RCC 7860 (cell line): ENCODE data around the gene NHEJ1.

Experiments used
- DNase-seq: peaks from one replicate; pipeline ENCODE4 v3.0.0-alpha.2; 2015; ENCODE audit warnings: low spot score
- FAIRE-seq: peaks from 2 replicates; lab custom pipeline; 2012; peaks lifted over from hg19 to GRCh38; lab: Jason Lieb, UNC

NHEJ1 gene

GRCh38 chr2:219034823-219035222, 125.8 kb downstream of the NHEJ1 start:
- FAIRE-seq (no peak), DNase-seq (no peak)

GRCh38 chr2:219032051-219032745, 128.4 kb downstream of the NHEJ1 start:
- FAIRE-seq (no peak), DNase-seq (no peak)

DNA sequence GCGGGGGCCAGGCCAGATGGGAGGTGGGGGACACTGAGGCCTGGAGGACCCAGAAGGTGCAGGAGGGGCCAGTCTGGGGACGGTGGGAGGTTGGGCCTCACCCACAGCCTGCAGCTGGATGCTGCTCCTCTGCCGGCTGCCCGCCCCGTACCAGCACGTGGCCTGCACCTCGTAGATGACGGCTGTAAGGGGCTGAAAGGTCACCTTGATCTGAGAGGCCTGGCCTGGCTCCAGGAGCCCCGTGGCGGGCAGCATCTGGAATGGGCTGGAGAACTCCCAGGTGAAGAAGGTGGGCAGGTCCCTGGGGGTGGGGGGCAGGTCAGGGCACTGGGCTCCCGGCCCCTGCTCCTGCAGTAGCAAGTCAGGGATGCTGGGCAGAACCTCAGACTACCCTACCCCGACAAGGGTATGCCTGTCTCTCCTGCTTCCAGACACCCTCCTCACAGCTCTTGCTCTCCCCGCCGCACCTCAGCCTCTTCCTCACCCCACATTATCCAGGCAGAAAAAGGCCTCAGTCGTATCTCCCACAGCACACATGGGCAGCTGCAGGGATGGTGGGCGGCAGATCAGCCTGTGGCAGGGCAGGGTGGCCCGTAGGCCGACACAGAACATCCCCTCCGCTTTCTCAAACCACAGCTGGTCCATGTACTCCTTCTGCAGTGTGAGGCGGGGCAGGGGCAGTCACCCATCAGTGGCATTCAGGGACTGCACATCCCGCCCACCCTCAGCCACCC, 129.4 kb downstream of the NHEJ1 start:
- FAIRE-seq (no peak), DNase-seq (no peak)

DNA sequence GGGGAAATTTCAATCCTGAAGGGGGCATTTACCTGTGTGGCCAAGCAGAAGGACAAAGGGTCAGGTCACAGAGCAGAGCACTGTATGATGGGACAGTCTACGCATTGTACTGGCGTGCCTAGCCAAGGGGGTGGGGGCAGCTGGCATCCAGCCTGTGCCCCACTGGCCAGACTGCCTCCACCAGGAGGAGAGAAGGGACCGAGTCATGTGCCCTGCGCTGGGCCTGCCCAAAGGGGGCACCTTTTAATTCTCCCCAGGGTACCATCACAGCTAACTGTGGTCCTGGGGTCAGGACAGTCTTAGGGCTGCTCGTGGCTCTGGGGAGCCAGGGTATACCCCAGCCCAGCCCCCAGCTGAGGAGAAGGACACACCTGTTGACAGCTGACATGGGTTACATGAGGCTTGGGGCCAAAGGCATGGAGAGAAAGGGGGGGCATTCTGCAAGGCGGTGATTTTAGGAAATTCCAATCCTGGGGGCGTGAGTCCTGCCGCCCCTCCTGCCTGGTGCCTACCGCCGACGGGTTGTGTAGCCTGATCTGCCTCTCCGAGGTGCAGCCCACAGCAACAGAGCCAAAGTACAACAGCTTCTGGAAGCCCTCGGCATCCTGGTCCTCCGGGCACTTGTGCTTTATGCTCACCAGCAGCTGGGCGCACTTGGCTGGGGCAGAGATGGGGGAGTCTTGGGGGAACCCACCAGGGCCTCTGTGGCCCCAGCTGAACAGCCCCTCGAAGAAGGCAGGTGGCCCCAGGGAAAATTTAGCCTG, 130.3 kb downstream of the NHEJ1 start:
- no peak for FAIRE-seq

DNA sequence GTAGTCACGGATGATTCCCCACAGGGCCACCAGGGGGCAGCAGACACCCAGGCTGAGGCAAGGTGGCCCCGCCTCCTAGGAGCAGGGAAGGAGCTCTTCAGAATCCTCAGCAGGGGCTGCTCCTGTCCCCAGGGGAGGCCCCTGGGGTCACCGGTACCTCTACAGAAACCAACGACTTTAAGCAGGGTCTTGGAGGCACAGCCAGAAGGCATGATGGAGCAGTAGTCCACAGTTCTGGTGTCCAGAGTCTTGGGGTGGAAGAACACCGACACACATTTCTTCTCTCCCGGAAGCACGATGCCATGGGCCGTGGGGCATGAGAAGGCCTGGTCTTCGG, 130.8 kb downstream of the NHEJ1 start:
- DNase-seq (peak; percentile 58), FAIRE-seq (no peak)

More for the DNA sequence above, 130.3 kb downstream of the NHEJ1 start:
- DNase-seq = no peak

DNA sequence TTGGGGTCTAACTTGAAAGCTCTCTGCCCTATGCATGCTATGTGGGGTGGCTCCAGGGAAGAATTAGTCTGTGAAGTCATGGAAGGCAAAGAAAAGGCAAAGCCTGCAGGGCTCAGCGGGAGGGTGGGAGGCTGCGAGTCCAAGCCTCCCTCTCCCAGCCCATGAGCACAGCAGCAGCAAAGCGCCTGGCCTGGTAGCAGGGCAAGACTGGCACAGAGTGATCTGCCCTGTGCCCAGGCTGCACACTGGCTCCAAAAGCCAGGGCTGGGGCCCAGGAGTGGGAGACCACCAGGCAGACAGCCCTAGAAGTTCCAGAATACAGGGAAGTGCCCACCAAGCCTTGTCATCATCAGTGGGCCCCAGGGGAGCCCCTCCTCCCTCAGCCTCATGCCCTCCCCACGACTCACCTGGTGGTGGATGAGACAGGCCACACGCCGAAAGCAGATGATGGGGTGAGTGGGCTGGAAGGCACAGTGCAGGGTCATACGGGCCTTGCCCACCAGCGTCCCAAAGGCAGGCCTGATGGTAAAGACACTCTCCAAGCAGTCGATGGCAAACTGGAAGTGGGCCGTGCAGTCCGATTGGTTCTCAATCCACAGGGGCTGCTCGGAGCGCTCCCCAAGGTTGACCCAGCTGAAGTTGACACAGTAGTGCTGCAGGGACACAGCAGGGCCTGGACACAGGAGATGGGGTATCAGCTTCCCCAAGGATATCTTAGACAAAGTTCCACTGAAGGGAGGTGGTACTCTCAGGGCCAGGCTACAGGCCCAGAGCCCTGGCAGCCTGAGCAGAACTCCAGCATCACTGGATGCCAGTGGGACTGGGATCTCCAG, 131.4 kb downstream of the NHEJ1 start:
- FAIRE-seq (no peak), DNase-seq (no peak)

- FAIRE-seq = no peak
These were observed 132.5 kb downstream of the NHEJ1 start for GRCh38 chr2:219028141-219028540.

DNA sequence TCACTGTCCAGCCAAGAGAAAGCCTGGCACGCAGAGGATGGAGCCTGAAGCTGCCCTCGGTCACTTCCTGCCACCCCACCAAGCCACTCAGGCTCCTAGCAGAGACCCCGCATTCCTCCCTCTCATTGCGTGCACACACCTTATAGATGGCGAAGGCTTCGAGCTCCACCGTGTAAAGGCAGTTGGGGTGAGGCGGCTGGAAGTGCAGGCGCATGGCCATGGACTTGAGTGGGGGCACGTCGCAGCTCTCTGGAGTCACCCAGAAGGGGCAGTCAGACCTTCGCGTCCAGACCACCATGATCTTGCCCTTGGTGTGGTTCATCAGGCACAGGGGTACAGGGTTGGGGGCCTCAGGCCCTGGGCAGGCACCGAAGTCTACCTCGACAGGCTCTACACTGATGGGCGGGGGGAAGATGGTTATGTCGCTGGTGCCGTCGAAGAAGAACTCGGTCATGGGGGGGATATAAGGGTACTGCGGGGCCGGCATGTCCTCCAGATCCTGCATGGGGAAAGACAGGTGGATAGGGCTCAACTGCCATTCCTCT, 133.0 kb downstream of the NHEJ1 start:
- no peak for FAIRE-seq
- no peak for DNase-seq

More at GRCh38 chr2:219028141-219028540, 132.5 kb downstream of the NHEJ1 start:
- no peak for DNase-seq

- no peak for FAIRE-seq
These were observed 133.7 kb downstream of the NHEJ1 start for GRCh38 chr2:219026946-219027345.

DNA sequence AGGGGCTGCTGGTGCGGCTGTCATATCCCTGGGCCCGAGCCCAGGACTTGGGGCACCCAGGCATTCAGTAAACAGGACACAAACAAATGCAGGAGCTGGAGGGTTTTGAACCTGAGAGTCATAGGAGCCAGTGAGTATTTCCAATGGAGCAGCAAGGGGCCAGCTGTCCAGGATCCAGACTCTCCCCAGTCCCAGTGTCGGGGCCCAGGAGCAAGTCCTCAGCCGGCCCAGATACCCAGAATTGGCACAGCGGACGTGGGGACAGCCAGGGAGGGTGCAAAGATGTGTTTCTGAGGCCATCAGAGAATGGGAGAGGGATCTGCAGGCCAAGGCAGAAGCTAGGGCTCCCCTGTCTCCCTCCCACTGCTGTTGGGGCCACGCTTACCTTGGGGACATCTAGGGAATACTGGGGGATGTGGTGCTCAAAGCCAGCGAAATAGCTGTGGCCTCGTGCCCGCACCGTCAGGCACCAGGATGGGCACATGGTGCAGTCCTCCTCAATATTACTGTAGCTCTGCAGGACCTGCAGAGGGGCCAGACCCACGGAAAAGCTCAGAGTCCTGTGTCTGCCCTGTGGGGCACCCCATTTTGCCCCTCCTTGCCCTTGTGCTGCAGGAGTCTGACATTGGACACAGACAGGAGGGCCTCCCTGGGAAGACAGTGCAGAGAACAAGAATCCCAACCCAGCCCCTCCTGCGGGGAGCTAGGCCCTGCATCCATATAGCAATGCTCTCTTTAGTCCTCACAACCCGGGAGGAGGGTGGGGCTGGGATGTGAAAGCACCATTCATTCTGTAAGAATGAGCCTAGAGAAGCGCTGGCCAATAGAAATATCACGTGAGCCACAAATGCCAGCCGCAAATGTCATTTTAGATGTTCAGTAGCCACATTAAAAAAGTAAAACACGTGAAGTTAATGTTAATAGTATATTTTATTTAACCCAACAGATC, 134.7 kb downstream of the NHEJ1 start:
- FAIRE-seq = no peak

More at GRCh38 chr2:219026946-219027345, 133.7 kb downstream of the NHEJ1 start:
- DNase-seq = no peak

More for the DNA sequence above, 134.7 kb downstream of the NHEJ1 start:
- no peak for DNase-seq
